Glomerular endothelial cell (primary cell): Measurements from ENCODE around the gene ENOX1. TPM values are rescaled to one million over a fixed set of nuclear protein-coding genes. Genes with fewer than 3 reads are reported as not detected.

ENCODE experiments used
- DNase-seq: peaks from one replicate; pipeline ENCODE4 v3.0.0-alpha.2; 2011; ENCODE audit warnings: low read depth, low spot score; ENCODE audit errors: extremely low read depth
- total RNA-seq: library from RNA; depleted of rRNA; stranded (reverse); fragments of >200 nt; gene quantifications from 2 replicates; pipeline ENCODE4 v1.2.3, GENCODE V29; 2015

Gene ENOX1
- total RNA-seq, 1 donor from 2014 or later, result 0.18 TPM

DNA sequence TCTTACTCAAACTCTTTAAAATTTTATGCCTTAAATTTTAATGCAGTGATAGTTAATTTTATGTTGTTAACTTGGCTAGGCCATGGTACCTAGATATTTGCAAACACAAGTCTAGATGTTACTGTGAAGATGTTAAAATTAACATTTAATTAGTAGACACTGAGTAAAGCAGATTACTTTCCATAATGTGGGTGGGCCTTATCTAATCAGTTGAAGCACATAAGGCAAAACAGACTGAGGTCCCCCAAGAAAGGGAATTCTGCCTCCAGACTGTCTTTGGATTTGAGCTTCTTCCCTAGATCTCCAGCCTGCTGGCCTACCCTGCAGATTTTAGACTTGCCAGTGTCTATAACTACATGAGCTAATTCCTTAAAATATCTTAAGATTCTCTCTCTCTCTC, 294.0 kb downstream of the ENOX1 start:
- DNase-seq, result no peak

DNA sequence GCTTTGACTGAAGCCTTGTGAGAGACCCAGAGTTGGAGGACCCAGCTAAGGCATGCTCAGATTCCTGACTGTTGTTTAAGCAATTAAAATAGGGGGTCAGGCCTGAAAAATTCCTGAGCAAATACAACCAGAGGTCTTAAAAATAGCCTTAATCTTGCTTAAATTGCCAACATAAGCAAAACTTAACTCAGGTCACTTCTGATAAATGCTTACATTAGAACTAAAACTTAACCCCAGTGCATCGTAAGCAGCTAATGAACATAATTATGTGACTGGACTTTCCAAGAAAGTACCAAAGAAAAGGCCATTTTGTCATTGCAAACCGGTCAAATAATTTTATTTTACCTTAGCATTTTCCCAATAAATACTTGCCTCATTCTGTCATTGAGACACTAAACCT, 294.5 kb downstream of the ENOX1 start:
- no peak for DNase-seq

GRCh38 chr13:43489233-43489632, 297.5 kb downstream of the ENOX1 start:
- no peak for DNase-seq

DNA sequence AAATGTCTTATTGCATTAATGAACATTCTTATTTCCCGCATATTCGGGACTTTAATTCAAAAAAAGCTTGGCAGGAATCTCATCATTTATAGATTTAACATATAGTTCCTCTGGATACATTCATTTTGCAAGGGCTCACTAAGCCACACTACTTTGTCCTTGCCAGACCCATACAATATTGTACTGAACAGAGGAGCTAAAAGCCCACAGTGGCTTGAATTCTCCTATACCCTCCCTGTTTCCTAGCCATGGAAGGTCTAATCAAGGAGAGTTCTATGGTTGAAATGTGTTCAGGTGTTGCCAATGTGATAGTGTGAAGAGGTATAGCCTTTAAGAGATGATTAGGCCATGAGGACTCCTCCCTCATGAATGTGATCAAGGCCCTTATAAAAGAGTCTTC, 298.9 kb downstream of the ENOX1 start:
- no peak for DNase-seq

GRCh38 chr13:43487461-43487860, 299.3 kb downstream of the ENOX1 start:
- DNase-seq, result no peak

- DNase-seq, result no peak
Observed at GRCh38 chr13:43484432-43485225, 302.1 kb downstream of the ENOX1 start.

GRCh38 chr13:43483930-43484329, 302.8 kb downstream of the ENOX1 start:
- no peak for DNase-seq

DNA sequence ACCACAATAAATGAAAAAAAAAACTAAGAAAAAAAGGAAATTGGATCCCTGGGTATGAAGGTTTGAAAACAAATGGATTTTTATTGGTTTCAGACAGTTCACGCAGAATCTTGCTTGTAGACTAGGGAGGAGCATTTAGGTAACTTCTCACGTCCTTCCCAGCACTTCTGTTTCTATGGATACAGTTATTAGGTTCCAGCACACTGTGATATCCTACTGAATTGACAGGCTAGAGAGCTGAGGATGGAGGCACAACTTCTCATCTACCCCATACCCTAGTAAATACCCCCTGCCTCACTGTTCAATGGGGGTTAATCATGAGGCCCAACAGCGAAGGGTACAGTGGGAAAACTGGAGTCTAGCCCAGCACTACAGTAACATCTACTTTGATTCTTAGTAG, 304.1 kb downstream of the ENOX1 start:
- no peak for DNase-seq

GRCh38 chr13:43482026-43482425, 304.7 kb downstream of the ENOX1 start:
- DNase-seq, result no peak

DNA sequence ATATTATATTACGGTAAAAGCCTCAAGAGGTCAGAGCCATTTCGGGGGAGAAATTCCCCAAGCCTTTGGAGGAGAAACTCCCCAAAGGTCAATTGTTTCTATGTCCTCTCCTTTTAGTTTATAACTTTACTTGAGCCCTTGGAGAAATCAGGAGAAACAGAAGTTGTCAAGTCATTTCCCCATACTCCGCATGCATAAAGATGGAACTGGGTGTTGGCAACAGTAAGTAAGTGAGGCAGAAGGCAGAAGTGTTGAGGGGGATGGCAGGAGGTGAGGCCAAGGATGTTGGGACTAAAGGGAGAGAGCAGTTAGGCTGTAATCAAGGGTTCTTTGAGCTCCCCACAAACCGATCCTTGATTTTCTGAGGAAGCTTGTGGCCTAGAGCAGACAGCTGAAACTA, 307.9 kb downstream of the ENOX1 start:
- DNase-seq, result no peak

GRCh38 chr13:43478211-43478610, 308.6 kb downstream of the ENOX1 start:
- no peak for DNase-seq

- DNase-seq, result no peak
Observed at GRCh38 chr13:43475140-43475539, 311.6 kb downstream of the ENOX1 start.

- no peak for DNase-seq
Observed at GRCh38 chr13:43473437-43473836, 313.3 kb downstream of the ENOX1 start.

DNA sequence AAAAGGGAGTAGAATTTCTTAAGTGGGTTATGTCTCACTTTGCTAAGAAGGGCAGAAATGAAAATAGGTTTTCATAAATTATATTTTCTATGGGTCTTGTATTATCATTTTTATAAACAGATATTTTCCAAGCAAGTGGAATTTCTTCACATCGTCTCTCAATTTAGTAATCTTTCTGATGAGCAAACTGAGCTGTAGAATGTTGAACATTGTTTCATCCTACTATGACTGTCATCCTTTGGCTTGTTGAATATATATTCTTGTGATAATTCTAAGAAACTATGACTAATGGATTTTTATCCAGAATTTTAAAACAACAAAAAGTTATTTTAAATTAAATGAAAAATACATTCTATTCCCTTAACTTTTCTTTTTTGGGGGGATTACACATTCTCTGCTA, 313.8 kb downstream of the ENOX1 start:
- DNase-seq, result no peak

- DNase-seq, result no peak
Observed at GRCh38 chr13:43472339-43472738, 314.4 kb downstream of the ENOX1 start.

GRCh38 chr13:43470610-43471009, 316.2 kb downstream of the ENOX1 start:
- no peak for DNase-seq

GRCh38 chr13:43469791-43470190, 317.0 kb downstream of the ENOX1 start:
- no peak for DNase-seq

GRCh38 chr13:43464578-43465264, 322.1 kb downstream of the ENOX1 start:
- DNase-seq, result no peak

DNA sequence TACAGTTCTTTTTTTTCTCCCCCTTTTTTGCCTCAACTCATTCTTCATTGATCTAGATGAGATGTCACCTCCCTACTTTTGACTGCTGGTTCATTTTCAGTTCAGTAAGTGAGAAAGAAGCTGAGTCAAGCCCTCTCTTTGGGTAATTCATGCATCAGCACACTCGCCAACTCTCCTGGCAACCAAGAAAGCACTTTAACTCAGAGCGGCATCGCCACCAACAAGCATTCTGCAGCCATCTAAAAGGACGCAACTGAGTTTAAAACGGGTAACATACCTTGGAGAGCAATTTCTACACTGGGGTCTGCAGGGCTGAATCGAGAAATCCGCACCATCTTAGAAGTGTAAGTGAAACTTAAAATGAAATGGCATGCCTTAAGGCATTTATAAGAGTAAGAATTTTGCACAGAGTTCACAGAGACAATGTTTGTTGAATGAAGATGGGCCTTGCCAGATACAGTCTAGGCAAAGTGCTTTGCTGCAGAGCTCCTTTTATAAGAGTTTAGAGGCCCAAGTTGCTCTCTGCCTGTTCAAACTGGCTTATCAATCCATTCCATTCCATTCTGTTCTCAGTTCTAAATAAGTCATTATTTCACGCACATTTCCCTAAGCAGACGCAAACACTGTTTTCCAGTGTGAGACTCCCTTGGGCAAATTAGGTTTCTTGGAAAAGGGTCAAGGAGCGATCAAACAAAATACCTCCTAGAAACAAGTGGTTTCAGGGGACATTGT, 338.0 kb downstream of the ENOX1 start:
- DNase-seq, result no peak

DNA sequence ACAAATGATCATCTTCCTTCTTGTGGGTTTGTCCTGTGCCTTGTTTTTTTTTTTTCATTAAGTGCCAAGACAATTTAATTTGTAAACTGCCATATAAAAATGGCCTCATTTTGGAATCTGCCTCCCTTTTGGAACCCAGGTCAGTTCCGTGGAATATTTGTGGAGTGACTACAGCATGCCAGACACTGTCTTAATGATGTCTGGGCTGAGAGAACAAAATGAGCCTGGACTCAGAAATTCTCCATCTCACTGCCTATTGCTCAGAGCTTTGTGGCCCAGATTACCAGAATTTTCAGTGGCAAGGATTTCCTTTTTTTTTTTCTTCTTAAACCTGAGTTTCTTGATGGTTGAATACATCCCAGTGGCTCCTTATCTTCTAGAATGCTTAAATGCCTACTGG, 340.6 kb downstream of the ENOX1 start:
- DNase-seq, result no peak

- DNase-seq, result no peak
Observed at GRCh38 chr13:43445668-43446067, 341.1 kb downstream of the ENOX1 start.

GRCh38 chr13:43444081-43444480, 342.7 kb downstream of the ENOX1 start:
- DNase-seq, result no peak
